Measurements from ENCODE around the gene PHPT1. TPM values are rescaled to one million over a fixed set of nuclear protein-coding genes. Genes with fewer than 3 reads are reported as not detected.

The PHPT1 gene
- total and polyA plus RNA-seq, 4 donors: 23.2 to 83.1 (median 42.3) TPM

GRCh38 chr9:136803551-136804508 is 45.4 kb upstream of the PHPT1 start:
- H3K4me1 ChIP-seq (ENCODE audit: control insufficient read depth in 4 of 4, insufficient read depth in 4 of 4, low read length in 3 of 4): peaks cover 16 to 37% (median 32%) of the 10 kb centered on the region in 4 donors
- no peak for DNase-seq (ENCODE audit: low spot score)
- TF ChIP-seq YY1 (IDR thresholded peaks at IDR 0.05) (no peak), SP1 (IDR thresholded peaks at IDR 0.05) (no peak), GABPA (IDR thresholded peaks at IDR 0.05 in 1 of 2, conservative IDR thresholded peaks at IDR 0.05 in 1 of 2) (no peak), FOXA2 (IDR thresholded peaks at IDR 0.05) (no peak)

GRCh38 chr9:136804509-136805206 is 44.6 kb upstream of the PHPT1 start:
- Histone ChIP-seq H3K4me1 (ENCODE audit: control insufficient read depth in 4 of 4, insufficient read depth in 4 of 4, low read length in 3 of 4) (peaks cover 10 to 35% (median 31%) of the 10 kb centered on the region in 4 donors), H3K9ac (ENCODE audit: low read depth in 1 of 2, low read length in 2 of 2) (no peak overlapping the region), H3K4me3 (ENCODE audit: low read depth in 1 of 3, low read length in 3 of 3) (no peak overlapping the region), H3K9me3 (ENCODE audit: control insufficient read depth in 4 of 4, low read length in 3 of 4) (no peaks in the 10 kb centered on the region), H3K27me3 (ENCODE audit: control insufficient read depth in 4 of 4, insufficient read depth in 4 of 4, low read length in 3 of 4) (no peaks in the 10 kb centered on the region), H3K27ac (ENCODE audit: low read depth in 1 of 2, low read length in 2 of 2) (no peak overlapping the region), H3K36me3 (ENCODE audit: control insufficient read depth in 4 of 4, insufficient read depth in 3 of 4, low read depth in 1 of 4, low read length in 3 of 4) (no peaks in the 10 kb centered on the region)
- no peak for TF ChIP-seq HNF4G (IDR thresholded peaks at IDR 0.05)
- no peak for TF ChIP-seq MAX (IDR thresholded peaks at IDR 0.05)
- TF ChIP-seq ATF3 (IDR thresholded peaks at IDR 0.05): no peak
- TF ChIP-seq TAF1 (conservative IDR thresholded peaks at IDR 0.05): no peak
- no peak for TF ChIP-seq FOXA2 (IDR thresholded peaks at IDR 0.05)
- TF ChIP-seq JUND (IDR thresholded peaks at IDR 0.05): no peak
- no peak for TF ChIP-seq NR2F2 (IDR thresholded peaks at IDR 0.05)
- no peak for TF ChIP-seq FOXA1 (IDR thresholded peaks at IDR 0.05)
- TF ChIP-seq SP1 (IDR thresholded peaks at IDR 0.05): no peak
- TF ChIP-seq GABPA (IDR thresholded peaks at IDR 0.05 in 1 of 2, conservative IDR thresholded peaks at IDR 0.05 in 1 of 2): no peak
- no peak for TF ChIP-seq RXRA (IDR thresholded peaks at IDR 0.05)
- TF ChIP-seq ZBTB33 (IDR thresholded peaks at IDR 0.05): no peak
- no peak for TF ChIP-seq HNF4A (conservative IDR thresholded peaks at IDR 0.05)
- TF ChIP-seq RAD21 (IDR thresholded peaks at IDR 0.05): no peak
- TF ChIP-seq REST (IDR thresholded peaks at IDR 0.05): no peak
- TF ChIP-seq YY1 (IDR thresholded peaks at IDR 0.05): no peak
- no peak for TF ChIP-seq EGR1 (IDR thresholded peaks at IDR 0.05; ENCODE audit: low read depth in 2 of 2)
- no peak for DNase-seq (ENCODE audit: low spot score)
- 97% methylated on average over 20 of the region's 20 CpGs for WGBS

More at GRCh38 chr9:136803551-136804508, 45.4 kb upstream of the PHPT1 start:
- no peak overlapping the region for H3K9ac ChIP-seq (ENCODE audit: low read depth in 1 of 2, low read length in 2 of 2)
- H3K4me3 ChIP-seq (ENCODE audit: low read depth in 1 of 3, low read length in 3 of 3): no peak overlapping the region
- H3K9me3 ChIP-seq (ENCODE audit: control insufficient read depth in 4 of 4, low read length in 3 of 4): no peaks in the 10 kb centered on the region
- H3K27me3 ChIP-seq (ENCODE audit: control insufficient read depth in 4 of 4, insufficient read depth in 4 of 4, low read length in 3 of 4): no peaks in the 10 kb centered on the region
- H3K36me3 ChIP-seq (ENCODE audit: control insufficient read depth in 4 of 4, insufficient read depth in 3 of 4, low read depth in 1 of 4, low read length in 3 of 4): no peaks in the 10 kb centered on the region
- WGBS: 96% methylated on average over 22 of the region's 22 CpGs
- no peak overlapping the region for H3K27ac ChIP-seq (ENCODE audit: low read depth in 1 of 2, low read length in 2 of 2)
